Measurements from ENCODE around the gene CCDC197. TPM values are rescaled to one million over a fixed set of nuclear protein-coding genes. Genes with fewer than 3 reads are reported as not detected.

The CCDC197 gene
- total RNA-seq, 1 experiment from 2014 or later = not detected

GRCh38 chr14:93977790-93978581, 19.1 kb upstream of the CCDC197 start:
- H3K14ac ChIP-seq (ENCODE audit: insufficient read depth, low read length) = no peak overlapping the region
- H3K4me2 ChIP-seq (ENCODE audit: insufficient read depth, insufficient read length, low read length) = no peak overlapping the region
- no peak for DNase-seq
- no peaks in the 10 kb centered on the region; the same call in 1 of the 2 replicates for H3K4me1 ChIP-seq (ENCODE audit: insufficient read depth, low read length)
- H3K79me1 ChIP-seq (ENCODE audit: insufficient read depth, low read depth, low read length, poor library complexity, severe bottlenecking) = no peaks in the 10 kb centered on the region
- Mint-ChIP-seq H3K9me3 (no peaks in the 10 kb centered on the region), H3K4me3 (no peak overlapping the region), H3K4me1 (peaks cover 14 to 38% of the 10 kb centered on the region in 2 experiments), H3K27me3 (ENCODE audit: low read depth) (peaks cover 2% of the 10 kb centered on the region; the same call in 1 of the 2 replicates), H3K27ac (peak overlapping the region in 1 of 3 experiments; percentile 77; a peak in 1 of 7 replicates), H3K36me3 (ENCODE audit: insufficient read depth in 1 of 3, low read depth in 3 of 3) (no peaks in the 10 kb centered on the region)
- H3K4ac ChIP-seq (ENCODE audit: low read depth, low read length) = no peak overlapping the region
- no peaks in the 10 kb centered on the region for H3K9me3 ChIP-seq (ENCODE audit: control insufficient read depth, low read depth, low read length)
- H3K23ac ChIP-seq (ENCODE audit: insufficient read length, low read depth, low read length) = no peak overlapping the region
- H2BK120ac ChIP-seq (ENCODE audit: low read depth, low read length, poor library complexity, severe bottlenecking) = no peak overlapping the region
- no peaks in the 10 kb centered on the region for H4K20me1 ChIP-seq (ENCODE audit: control insufficient read depth, insufficient read depth, insufficient read length)
- no peak overlapping the region for H2BK5ac ChIP-seq (ENCODE audit: insufficient read length, low read length)
- H4K5ac ChIP-seq (ENCODE audit: insufficient read length, low read depth, low read length) = no peak overlapping the region
- no peak overlapping the region for H3K27ac ChIP-seq (ENCODE audit: insufficient read length, low read depth, low read length)
- no peaks in the 10 kb centered on the region for H3K23me2 ChIP-seq (ENCODE audit: insufficient read length, low read depth, low read length, poor library complexity, severe bottlenecking)
- H2BK20ac ChIP-seq (ENCODE audit: low read depth, low read length, poor library complexity, severe bottlenecking) = no peak overlapping the region
- no peak overlapping the region for H2AFZ ChIP-seq (ENCODE audit: low read length)
- H4K91ac ChIP-seq (ENCODE audit: insufficient read length, low read depth, low read length) = no peak overlapping the region
- no peak overlapping the region for H4K8ac ChIP-seq (replicated peaks; ENCODE audit: insufficient read length, low read depth, low read length)
- no peaks in the 10 kb centered on the region for H3K79me2 ChIP-seq (ENCODE audit: insufficient read depth, low read length)
- H3K27me3 ChIP-seq (ENCODE audit: insufficient read depth, low read length) = no peaks in the 10 kb centered on the region
- no peak overlapping the region for H3K18ac ChIP-seq (ENCODE audit: insufficient read length, low read depth, low read length)
- H3K56ac ChIP-seq (ENCODE audit: insufficient read length, low read depth, low read length) = no peak overlapping the region
- H2BK12ac ChIP-seq (ENCODE audit: insufficient read length, low read depth, low read length) = no peak overlapping the region
- no peak overlapping the region for H2BK15ac ChIP-seq (ENCODE audit: low read depth, low read length)
- whole genome bisulfite sequencing (ENCODE audit: extremely low coverage, insufficient read length, low lambda C conversion rate) = no CpG with 5 or more reads among the region's 11 CpGs
- no peak overlapping the region for H3T11ph ChIP-seq (ENCODE audit: low read length)
- no peak for TF ChIP-seq CTCF (conservative IDR thresholded peaks at IDR 0.05)
- no peak overlapping the region for H2AK5ac ChIP-seq (ENCODE audit: insufficient read length, low read length)
- H3K9ac ChIP-seq (ENCODE audit: extremely low read depth, insufficient read length, low read length) = no peak overlapping the region

Data from H9 (cell line).